Measurements from ENCODE around the gene FCHO2. TPM values are rescaled to one million over a fixed set of nuclear protein-coding genes. Genes with fewer than 3 reads are reported as not detected.
A peak's percentile ranks its signal among the peaks of the same experiment; 100 is the strongest.

FCHO2 gene
- polyA plus RNA-seq (2012; ENCODE audit: insufficient read length, low read depth) = 5.0 TPM

- TF ChIP-seq POLR2AphosphoS5 (IDR thresholded peaks at IDR 0.05; ENCODE audit: low read depth, low read length) (peak; percentile 82), FOXP2 (optimal IDR thresholded peaks at IDR 0.05; ENCODE audit: borderline replicate concordance, extremely low read depth, extremely low read length, insufficient read depth) (peak; percentile 96), TAF1 (IDR thresholded peaks at IDR 0.05; ENCODE audit: borderline replicate concordance, insufficient read depth, low read length) (no peak)
Observed at GRCh38 chr5:72955768-72956323, at the start of gene FCHO2. TSS of gene FCHO2 (plus strand) at chr5:72956041. CDS start at chr5:72956097, 56 bp downstream.

GRCh38 chr5:72906806-72907205, 49.0 kb upstream of the FCHO2 start:
- TF ChIP-seq POLR2AphosphoS5 (IDR thresholded peaks at IDR 0.05; ENCODE audit: low read depth, low read length) (no peak), REST (IDR thresholded peaks at IDR 0.05; ENCODE audit: insufficient read depth in 1 of 2, low read depth in 2 of 2, low read length in 2 of 2) (no peak), TAF1 (IDR thresholded peaks at IDR 0.05; ENCODE audit: borderline replicate concordance, insufficient read depth, low read length) (no peak), FOXP2 (optimal IDR thresholded peaks at IDR 0.05; ENCODE audit: borderline replicate concordance, extremely low read depth, extremely low read length, insufficient read depth) (no peak)

- TF ChIP-seq TAF1 (IDR thresholded peaks at IDR 0.05; ENCODE audit: borderline replicate concordance, insufficient read depth, low read length) (no peak), REST (IDR thresholded peaks at IDR 0.05; ENCODE audit: insufficient read depth in 1 of 2, low read depth in 2 of 2, low read length in 2 of 2) (no peak), POLR2AphosphoS5 (IDR thresholded peaks at IDR 0.05; ENCODE audit: low read depth, low read length) (no peak), FOXP2 (optimal IDR thresholded peaks at IDR 0.05; ENCODE audit: borderline replicate concordance, extremely low read depth, extremely low read length, insufficient read depth) (no peak), SIN3A (IDR thresholded peaks at IDR 0.05; ENCODE audit: borderline replicate concordance, insufficient read depth, low read length) (no peak)
Observed at GRCh38 chr5:72908664-72909063, 47.2 kb upstream of the FCHO2 start.

GRCh38 chr5:72917371-72917776, 38.5 kb upstream of the FCHO2 start:
- TF ChIP-seq TAF1 (IDR thresholded peaks at IDR 0.05; ENCODE audit: borderline replicate concordance, insufficient read depth, low read length) (no peak), REST (IDR thresholded peaks at IDR 0.05; ENCODE audit: insufficient read depth in 1 of 2, low read depth in 2 of 2, low read length in 2 of 2) (no peak), FOXP2 (optimal IDR thresholded peaks at IDR 0.05; ENCODE audit: borderline replicate concordance, extremely low read depth, extremely low read length, insufficient read depth) (no peak), SIN3A (IDR thresholded peaks at IDR 0.05; ENCODE audit: borderline replicate concordance, insufficient read depth, low read length) (no peak), POLR2AphosphoS5 (IDR thresholded peaks at IDR 0.05; ENCODE audit: low read depth, low read length) (peak; percentile 51)

GRCh38 chr5:72920690-72921502, 34.9 kb upstream of the FCHO2 start:
- no peak for TF ChIP-seq FOXP2 (optimal IDR thresholded peaks at IDR 0.05; ENCODE audit: borderline replicate concordance, extremely low read depth, extremely low read length, insufficient read depth)
- no peak for TF ChIP-seq REST (IDR thresholded peaks at IDR 0.05; ENCODE audit: insufficient read depth in 1 of 2, low read depth in 2 of 2, low read length in 2 of 2)
- TF ChIP-seq SIN3A (IDR thresholded peaks at IDR 0.05; ENCODE audit: borderline replicate concordance, insufficient read depth, low read length) = no peak
- TF ChIP-seq TAF1 (IDR thresholded peaks at IDR 0.05; ENCODE audit: borderline replicate concordance, insufficient read depth, low read length) = no peak
- TF ChIP-seq POLR2AphosphoS5 (IDR thresholded peaks at IDR 0.05; ENCODE audit: low read depth, low read length) = no peak
